ENCODE data around the gene NT5DC3. TPM values are rescaled to one million over a fixed set of nuclear protein-coding genes. Genes with fewer than 3 reads are reported as not detected.

The NT5DC3 gene
- total RNA-seq, 1 experiment from 2014 or later: 19.7 TPM

DNA sequence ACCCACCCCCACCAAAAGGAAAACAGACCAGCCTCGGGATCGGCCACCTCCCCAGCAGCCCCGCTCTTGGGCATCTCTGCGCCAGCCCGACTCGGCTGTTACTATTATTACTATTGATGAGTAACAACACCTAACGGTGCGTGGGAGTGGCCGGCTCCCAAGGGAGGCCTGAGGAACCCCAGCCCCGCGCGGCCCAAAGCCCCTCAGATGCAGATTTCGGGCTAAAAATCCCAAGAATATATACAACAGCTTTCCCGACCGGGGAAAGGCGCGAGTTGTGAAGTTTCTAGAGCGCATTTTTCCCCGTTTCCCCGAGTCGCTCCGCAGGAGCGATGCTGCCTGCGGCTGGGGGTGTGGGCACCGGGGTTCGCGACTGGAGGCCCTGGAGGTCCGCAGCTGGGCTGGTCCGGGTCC lies 565 bp downstream of the NT5DC3 start:
- Histone ChIP-seq H3K9me3 (ENCODE audit: low read depth, low read length, poor library complexity, severe bottlenecking) (no peaks in the 10 kb centered on the region), H3K27ac (ENCODE audit: low read depth, low read length, poor library complexity, severe bottlenecking) (peak overlapping the region; percentile 77), H3K27me3 (replicated peaks; ENCODE audit: insufficient read depth, low read depth, low read length, poor library complexity) (no peaks in the 10 kb centered on the region), H3K4me1 (ENCODE audit: insufficient read depth, low read length, poor library complexity, severe bottlenecking) (peaks cover 5% of the 10 kb centered on the region), H3K36me3 (ENCODE audit: insufficient read depth, low read length, poor library complexity, severe bottlenecking) (no peaks in the 10 kb centered on the region), H3K4me3 (ENCODE audit: low read depth, low read length, poor library complexity, severe bottlenecking) (peak overlapping the region; percentile 82)
- TF ChIP-seq EZH2 (IDR thresholded peaks at IDR 0.05; ENCODE audit: borderline replicate concordance, low read depth, low read length, poor library complexity, severe bottlenecking): no peak
- TF ChIP-seq, protein P1, sequence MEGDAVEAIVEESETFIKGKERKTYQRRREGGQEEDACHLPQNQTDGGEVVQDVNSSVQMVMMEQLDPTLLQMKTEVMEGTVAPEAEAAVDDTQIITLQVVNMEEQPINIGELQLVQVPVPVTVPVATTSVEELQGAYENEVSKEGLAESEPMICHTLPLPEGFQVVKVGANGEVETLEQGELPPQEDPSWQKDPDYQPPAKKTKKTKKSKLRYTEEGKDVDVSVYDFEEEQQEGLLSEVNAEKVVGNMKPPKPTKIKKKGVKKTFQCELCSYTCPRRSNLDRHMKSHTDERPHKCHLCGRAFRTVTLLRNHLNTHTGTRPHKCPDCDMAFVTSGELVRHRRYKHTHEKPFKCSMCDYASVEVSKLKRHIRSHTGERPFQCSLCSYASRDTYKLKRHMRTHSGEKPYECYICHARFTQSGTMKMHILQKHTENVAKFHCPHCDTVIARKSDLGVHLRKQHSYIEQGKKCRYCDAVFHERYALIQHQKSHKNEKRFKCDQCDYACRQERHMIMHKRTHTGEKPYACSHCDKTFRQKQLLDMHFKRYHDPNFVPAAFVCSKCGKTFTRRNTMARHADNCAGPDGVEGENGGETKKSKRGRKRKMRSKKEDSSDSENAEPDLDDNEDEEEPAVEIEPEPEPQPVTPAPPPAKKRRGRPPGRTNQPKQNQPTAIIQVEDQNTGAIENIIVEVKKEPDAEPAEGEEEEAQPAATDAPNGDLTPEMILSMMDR (conservative IDR thresholded peaks at IDR 0.05; ENCODE audit: low read depth, low read length): no peak
- ChIA-PET CTCF (no interaction called here), POLR2A (ENCODE audit: low non-redundant PET) (no interaction called here)
- intact Hi-C loops (cut with micrococcal nuclease; ENCODE audit: unreplicated experiment): no loop called here
- BruUV-seq (replicated peaks): no TSS peak
- DNase-seq (ENCODE audit: low spot score): peak; percentile 39

DNA sequence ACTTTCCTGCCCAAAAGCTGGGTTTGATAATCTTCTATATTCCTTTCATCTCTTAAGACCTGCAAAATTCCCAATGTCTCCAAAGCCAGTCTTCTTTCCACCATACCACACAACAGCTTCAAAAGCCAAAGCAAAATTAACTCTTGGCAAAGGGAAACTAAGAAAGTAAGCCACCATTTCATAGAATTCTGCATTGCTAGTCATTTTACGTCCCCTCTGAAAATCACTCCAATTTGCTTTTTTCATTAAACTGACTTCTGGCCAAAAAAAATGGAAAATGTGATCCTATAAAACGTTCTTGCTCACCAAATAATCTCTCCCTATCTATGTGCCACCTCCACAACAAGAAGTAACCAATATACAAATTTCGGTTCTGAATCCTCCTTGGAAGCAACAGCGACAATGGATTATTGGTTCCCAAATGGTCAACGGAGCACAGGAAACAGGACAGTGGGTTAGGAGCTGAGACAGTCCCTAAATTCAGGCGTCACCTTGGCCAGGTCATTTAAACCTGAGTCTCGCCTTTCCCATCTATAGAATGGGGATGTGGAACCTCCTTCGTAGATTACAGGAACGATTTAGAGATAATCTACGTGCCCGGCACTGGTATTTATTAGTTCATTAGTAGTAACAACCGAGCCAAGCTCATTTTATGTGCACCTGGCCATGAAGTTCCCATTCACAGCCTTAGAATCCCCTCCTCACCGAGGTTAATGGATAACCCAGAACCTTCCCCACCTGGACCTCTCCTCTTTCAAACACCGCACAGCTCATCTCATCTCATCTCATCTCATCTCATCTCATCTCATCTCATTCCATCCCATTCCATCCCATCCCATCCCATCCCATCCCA lies 1.2 kb downstream of the NT5DC3 start:
- Histone ChIP-seq H3K27me3 (replicated peaks; ENCODE audit: insufficient read depth, low read depth, low read length, poor library complexity) (no peaks in the 10 kb centered on the region), H3K4me1 (ENCODE audit: insufficient read depth, low read length, poor library complexity, severe bottlenecking) (peaks cover 5% of the 10 kb centered on the region), H3K36me3 (ENCODE audit: insufficient read depth, low read length, poor library complexity, severe bottlenecking) (no peaks in the 10 kb centered on the region), H3K4me3 (ENCODE audit: low read depth, low read length, poor library complexity, severe bottlenecking) (peak overlapping the region; percentile 82), H3K9me3 (ENCODE audit: low read depth, low read length, poor library complexity, severe bottlenecking) (no peaks in the 10 kb centered on the region), H3K27ac (ENCODE audit: low read depth, low read length, poor library complexity, severe bottlenecking) (peak overlapping the region; percentile 77)
- TSS peak; percentile 59 for BruUV-seq (replicated peaks)
- no peak for TF ChIP-seq EZH2 (IDR thresholded peaks at IDR 0.05; ENCODE audit: borderline replicate concordance, low read depth, low read length, poor library complexity, severe bottlenecking)
- TF ChIP-seq, protein P1 (conservative IDR thresholded peaks at IDR 0.05; ENCODE audit: low read depth, low read length): no peak
- DNase-seq (ENCODE audit: low spot score): no peak
- ChIA-PET CTCF (no interaction called here), POLR2A (ENCODE audit: low non-redundant PET) (interaction anchor here (0.6 kb wide), 1 partner anchor 17 kb away, joined by 5 read pairs; no protein-coding TSS in a partner anchor)
- intact Hi-C loops (cut with micrococcal nuclease; ENCODE audit: unreplicated experiment): loop anchor here (5.0 kb wide), 1 partner anchor 38 kb away; no protein-coding TSS in a partner anchor

DNA sequence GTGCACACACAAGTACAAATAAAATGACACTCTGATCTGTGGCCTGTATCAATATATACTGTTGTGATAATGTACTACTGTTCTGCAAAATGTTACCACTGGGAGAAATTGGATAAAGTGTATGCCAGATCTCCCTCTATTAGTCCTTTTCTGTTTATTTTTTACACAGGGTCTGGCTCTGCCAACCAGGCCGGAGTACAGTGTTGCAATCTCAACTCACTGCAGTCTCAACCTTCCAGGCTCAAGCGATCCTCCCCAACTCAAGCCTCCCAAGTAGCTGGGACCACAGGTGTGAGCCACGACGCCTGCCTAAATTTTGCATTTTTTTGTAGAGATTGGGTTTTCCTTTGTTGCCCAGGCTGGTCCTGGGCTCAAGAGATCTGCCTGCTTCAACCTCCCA lies 1.9 kb downstream of the NT5DC3 start:
- CTCF ChIA-PET: no interaction called here
- DNase-seq (ENCODE audit: low spot score): no peak
- Histone ChIP-seq H3K36me3 (ENCODE audit: insufficient read depth, low read length, poor library complexity, severe bottlenecking) (no peaks in the 10 kb centered on the region), H3K27me3 (replicated peaks; ENCODE audit: insufficient read depth, low read depth, low read length, poor library complexity) (no peaks in the 10 kb centered on the region), H3K9me3 (ENCODE audit: low read depth, low read length, poor library complexity, severe bottlenecking) (no peaks in the 10 kb centered on the region), H3K4me3 (ENCODE audit: low read depth, low read length, poor library complexity, severe bottlenecking) (no peak overlapping the region), H3K27ac (ENCODE audit: low read depth, low read length, poor library complexity, severe bottlenecking) (no peak overlapping the region), H3K4me1 (ENCODE audit: insufficient read depth, low read length, poor library complexity, severe bottlenecking) (peaks cover 7% of the 10 kb centered on the region)
- POLR2A ChIA-PET (ENCODE audit: low non-redundant PET): interaction anchor here (0.6 kb wide), 1 partner anchor 16 kb away, joined by 5 read pairs; no protein-coding TSS in a partner anchor
- intact Hi-C loops (cut with micrococcal nuclease; ENCODE audit: unreplicated experiment): loop anchor here (5.0 kb wide), 1 partner anchor 37 kb away; no protein-coding TSS in a partner anchor
- BruUV-seq (replicated peaks): no TSS peak
- no peak for TF ChIP-seq EZH2 (IDR thresholded peaks at IDR 0.05; ENCODE audit: borderline replicate concordance, low read depth, low read length, poor library complexity, severe bottlenecking)
- TF ChIP-seq, protein P1 (conservative IDR thresholded peaks at IDR 0.05; ENCODE audit: low read depth, low read length): no peak

Data from A673 (cell line).